ENCODE measurements around the gene PCSK6.

The PCSK6 gene

GRCh38 chr15:101445562-101446517 lies 43.7 kb downstream of the PCSK6 start:
- DNase-seq (ENCODE audit: low read depth in 1 of 2, low spot score in 1 of 2) = peak; percentile 39 to 51

GRCh38 chr15:101444807-101445508 lies 44.5 kb downstream of the PCSK6 start:
- Histone ChIP-seq H3K4me3 (replicated peaks; ENCODE audit: insufficient read depth, low read length) (no peak overlapping the region), H3K27me3 (ENCODE audit: insufficient read depth, poor library complexity, severe bottlenecking) (no peaks in the 10 kb centered on the region), H3K27ac (replicated peaks) (no peak overlapping the region)
- peak in 1 of 2 experiments; percentile 14 for DNase-seq (ENCODE audit: low read depth in 1 of 2, low spot score in 1 of 2)
- TF ChIP-seq GABPA (IDR thresholded peaks at IDR 0.05; ENCODE audit: low read depth) (no peak), REST (IDR thresholded peaks at IDR 0.05; ENCODE audit: insufficient replicate concordance, low read depth) (no peak), CTCF (IDR thresholded peaks at IDR 0.05; ENCODE audit: insufficient read depth, low read length) (no peak), POLR2AphosphoS5 (IDR thresholded peaks at IDR 0.05; ENCODE audit: low read depth) (no peak), SPI1 (IDR thresholded peaks at IDR 0.05; ENCODE audit: borderline replicate concordance, low read depth) (no peak)

More at GRCh38 chr15:101445562-101446517, 43.7 kb downstream of the PCSK6 start:
- Histone ChIP-seq H3K27me3 (ENCODE audit: insufficient read depth, poor library complexity, severe bottlenecking) (no peaks in the 10 kb centered on the region), H3K4me3 (replicated peaks; ENCODE audit: insufficient read depth, low read length) (no peak overlapping the region), H3K27ac (replicated peaks) (no peak overlapping the region)
- no peak for TF ChIP-seq CTCF (IDR thresholded peaks at IDR 0.05; ENCODE audit: insufficient read depth, low read length)
- no peak for TF ChIP-seq SPI1 (IDR thresholded peaks at IDR 0.05; ENCODE audit: borderline replicate concordance, low read depth)
- no peak for TF ChIP-seq GABPA (IDR thresholded peaks at IDR 0.05; ENCODE audit: low read depth)
- no peak for TF ChIP-seq POLR2AphosphoS5 (IDR thresholded peaks at IDR 0.05; ENCODE audit: low read depth)
- TF ChIP-seq REST (IDR thresholded peaks at IDR 0.05; ENCODE audit: insufficient replicate concordance, low read depth) = no peak

GRCh38 chr15:101444015-101444414 lies 45.5 kb downstream of the PCSK6 start:
- Histone ChIP-seq H3K4me3 (replicated peaks; ENCODE audit: insufficient read depth, low read length) (no peak overlapping the region), H3K27ac (replicated peaks) (no peak overlapping the region), H3K27me3 (ENCODE audit: insufficient read depth, poor library complexity, severe bottlenecking) (no peaks in the 10 kb centered on the region)
- TF ChIP-seq SPI1 (IDR thresholded peaks at IDR 0.05; ENCODE audit: borderline replicate concordance, low read depth) (no peak), GABPA (IDR thresholded peaks at IDR 0.05; ENCODE audit: low read depth) (no peak), CTCF (IDR thresholded peaks at IDR 0.05; ENCODE audit: insufficient read depth, low read length) (no peak), POLR2AphosphoS5 (IDR thresholded peaks at IDR 0.05; ENCODE audit: low read depth) (no peak)
- no peak for DNase-seq (ENCODE audit: low read depth in 1 of 2, low spot score in 1 of 2)

Data from HL-60 (cell line).